GM23338 (cell line): ENCODE measurements around the gene HDC.

Experiments
- CTCF ChIP-seq, 2 experiments: fragments of 200-600 bp in 1 of 2; sonication (generic) in 1 of 2; conservative IDR thresholded peaks; 2 replicates each; pipeline versions ENCODE4 v1.5.1 to v1.6.1; 2016 to 2017; ENCODE audit warnings: antibody characterized with exemption in 2 of 2, low read depth in 2 of 2, mild to moderate bottlenecking in 2 of 2, moderate library complexity in 1 of 2
- EZH2phosphoT487 ChIP-seq: fragments of 200-600 bp; sonication (generic); IDR thresholded peaks from one replicate; pipeline ENCODE4 v1.8.1; 2018; ENCODE audit warnings: antibody characterized with exemption; ENCODE audit not compliant: unreplicated experiment
- POLR2AphosphoS5 ChIP-seq: IDR thresholded peaks from 2 replicates; pipeline ENCODE4 v1.6.1; 2016; ENCODE audit warnings: antibody characterized with exemption, low read depth

GRCh38 chr15:50312636-50313035, 47.1 kb upstream of the HDC start:
- TF ChIP-seq CTCF (conservative IDR thresholded peaks at IDR 0.05; ENCODE audit: low read depth in 2 of 2) (no peak), EZH2phosphoT487 (no peak), POLR2AphosphoS5 (no peak)
